ENCODE results near the gene VSX2.

The VSX2 gene

DNA sequence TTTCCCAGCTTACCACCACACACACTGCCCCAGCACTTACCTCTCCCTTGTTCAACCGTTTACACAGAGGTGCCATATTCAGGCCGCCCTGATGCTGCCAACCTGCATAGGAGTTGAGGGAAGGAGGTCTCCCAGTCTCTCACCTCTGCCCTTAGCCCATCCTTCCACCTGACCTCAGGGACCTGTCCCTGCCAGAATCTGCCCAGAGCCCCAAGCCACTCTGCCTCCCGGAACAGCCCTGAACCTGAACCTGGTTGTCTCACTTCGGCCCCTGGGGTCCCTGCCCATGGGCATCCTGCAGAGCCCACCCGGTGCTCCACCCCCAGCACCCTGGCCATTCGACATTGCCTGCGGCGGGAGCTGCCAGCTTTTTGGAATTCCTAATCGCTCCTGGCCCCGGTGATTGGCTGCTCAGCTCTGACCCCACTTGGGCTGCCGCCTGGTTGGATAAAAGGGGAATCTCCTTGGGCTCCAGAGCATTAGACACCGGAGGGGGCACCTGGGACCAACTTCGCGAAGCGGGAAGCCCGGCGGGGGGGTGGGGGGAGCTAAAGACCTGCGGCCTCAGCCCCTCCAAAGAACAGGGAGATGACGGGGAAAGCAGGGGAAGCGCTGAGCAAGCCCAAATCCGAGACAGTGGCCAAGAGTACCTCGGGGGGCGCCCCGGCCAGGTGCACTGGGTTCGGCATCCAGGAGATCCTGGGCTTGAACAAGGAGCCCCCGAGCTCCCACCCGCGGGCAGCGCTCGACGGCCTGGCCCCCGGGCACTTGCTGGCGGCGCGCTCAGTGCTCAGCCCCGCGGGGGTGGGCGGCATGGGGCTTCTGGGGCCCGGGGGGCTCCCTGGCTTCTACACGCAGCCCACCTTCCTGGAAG is at the start of gene VSX2:
TSS of gene VSX2 (plus strand) at position 476 of the 874 bp plus-strand sequence. CDS start at position 589, 113 bp downstream.
- H3K9me3 Mint-ChIP-seq, result no peaks in the 10 kb centered on the region
- H3K4me3 Mint-ChIP-seq, result peak within 1 kb of the TSS; percentile 59
- H3K4me1 Mint-ChIP-seq, result peaks cover 26% of the 10 kb centered on the region
- ATAC-seq (no peak), DNase-seq (ENCODE audit: low spot score in 2 of 2) (no peak)
- no peaks in the 10 kb centered on the region for H3K36me3 Mint-ChIP-seq
- H3K27ac Mint-ChIP-seq, result no peak within 1 kb of the TSS

DNA sequence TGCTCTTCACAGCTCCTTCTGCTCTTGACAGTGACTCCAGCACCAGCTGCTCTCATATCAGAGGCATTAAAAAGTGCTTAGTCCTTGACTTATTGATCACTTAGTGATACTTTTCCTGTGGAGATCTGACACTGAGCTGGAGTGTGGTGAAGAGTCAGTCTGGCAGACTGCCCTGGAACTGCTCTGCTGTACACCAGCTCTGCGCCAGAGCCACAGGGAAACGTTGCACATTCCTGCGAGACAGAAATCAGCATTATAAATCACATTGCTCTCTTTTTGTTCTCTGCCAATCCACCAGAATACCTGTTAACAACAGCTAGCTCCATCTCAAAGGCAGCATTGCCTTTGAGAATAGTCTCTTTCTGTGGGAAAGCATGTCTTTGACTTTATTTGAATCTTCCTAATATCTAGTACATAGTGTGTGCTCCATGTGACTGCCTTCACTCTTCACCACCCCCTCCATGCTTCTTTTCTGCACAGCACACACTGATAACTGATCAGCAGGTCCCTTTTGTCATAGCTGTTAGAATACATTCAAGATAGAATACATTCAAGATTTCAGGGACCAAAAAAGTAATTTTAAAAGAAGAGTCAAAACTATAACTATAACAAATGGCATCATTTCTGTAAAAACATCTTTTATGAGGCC is 48.2 kb upstream of the VSX2 start:
- no peak for ATAC-seq
- Mint-ChIP-seq H3K27ac (no peak overlapping the region), H3K9me3 (no peaks in the 10 kb centered on the region), H3K36me3 (peaks cover 10% of the 10 kb centered on the region), H3K4me3 (no peak overlapping the region), H3K4me1 (no peaks in the 10 kb centered on the region)
- DNase-seq (ENCODE audit: low spot score in 2 of 2), result no peak

DNA sequence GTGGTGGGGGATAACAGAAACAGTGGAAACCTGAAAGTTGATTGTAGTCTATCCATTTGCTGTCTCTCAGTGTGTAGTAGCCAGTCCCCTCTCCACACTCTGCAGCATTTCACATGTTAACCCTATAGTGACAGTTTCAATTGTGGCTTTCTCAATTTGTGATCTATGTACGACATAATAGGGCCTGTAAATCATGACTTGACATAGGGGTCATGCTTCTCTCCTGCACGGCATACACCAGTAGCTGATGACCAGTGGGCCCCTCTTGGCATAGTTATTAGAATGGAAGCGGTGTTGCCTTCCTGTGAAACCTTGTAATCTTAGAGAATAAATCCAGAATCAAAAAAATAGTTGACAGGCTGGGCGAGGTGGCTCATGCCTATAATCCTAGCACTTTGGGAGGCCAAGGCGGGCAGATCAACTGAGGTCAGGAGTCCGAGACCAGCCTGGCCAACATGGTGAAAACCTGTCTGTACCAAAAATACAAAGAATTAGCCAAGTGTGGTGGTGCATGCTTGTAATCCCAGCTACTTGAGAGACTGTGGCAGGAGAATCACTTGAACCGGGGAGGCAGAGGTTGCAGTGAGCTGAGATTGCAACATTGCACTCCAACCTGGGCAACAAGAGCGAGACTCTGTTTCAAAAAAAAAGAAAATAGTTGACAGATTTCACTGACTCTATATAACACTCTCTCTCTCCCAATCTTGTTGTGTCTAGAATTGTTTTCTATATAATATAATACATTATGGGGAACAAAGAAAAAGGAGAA is 44.6 kb upstream of the VSX2 start:
- H3K4me3 Mint-ChIP-seq, result no peak overlapping the region
- DNase-seq (ENCODE audit: low spot score in 2 of 2), result no peak
- H3K27ac Mint-ChIP-seq, result no peak overlapping the region
- no peaks in the 10 kb centered on the region for H3K4me1 Mint-ChIP-seq
- no peaks in the 10 kb centered on the region for H3K9me3 Mint-ChIP-seq
- no peak for ATAC-seq
- peaks cover 18% of the 10 kb centered on the region for H3K36me3 Mint-ChIP-seq

DNA sequence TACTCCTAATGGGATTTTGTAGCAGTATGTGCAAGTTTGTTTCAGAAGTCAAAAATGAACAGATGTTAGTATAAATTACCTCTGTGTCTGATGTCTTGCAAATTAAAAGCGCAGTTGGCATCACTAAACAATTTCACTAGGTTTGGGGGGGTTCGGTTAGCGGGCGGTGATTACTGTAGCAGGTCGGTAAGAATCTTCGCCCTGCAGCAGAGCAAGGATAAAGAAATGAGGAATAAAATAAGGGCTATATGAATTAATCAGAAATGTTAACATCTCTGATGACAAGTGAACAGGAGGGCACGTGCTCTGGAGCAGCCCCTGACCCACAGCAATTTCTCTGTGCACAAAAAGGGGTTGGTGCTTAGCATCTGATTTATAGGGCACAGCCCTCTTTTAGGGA is 43.6 kb upstream of the VSX2 start:
- Mint-ChIP-seq H3K27ac (no peak overlapping the region), H3K4me1 (no peaks in the 10 kb centered on the region), H3K4me3 (no peak overlapping the region), H3K36me3 (peaks cover 22% of the 10 kb centered on the region), H3K9me3 (no peaks in the 10 kb centered on the region)
- DNase-seq (ENCODE audit: low spot score in 2 of 2) (no peak), ATAC-seq (no peak)

DNA sequence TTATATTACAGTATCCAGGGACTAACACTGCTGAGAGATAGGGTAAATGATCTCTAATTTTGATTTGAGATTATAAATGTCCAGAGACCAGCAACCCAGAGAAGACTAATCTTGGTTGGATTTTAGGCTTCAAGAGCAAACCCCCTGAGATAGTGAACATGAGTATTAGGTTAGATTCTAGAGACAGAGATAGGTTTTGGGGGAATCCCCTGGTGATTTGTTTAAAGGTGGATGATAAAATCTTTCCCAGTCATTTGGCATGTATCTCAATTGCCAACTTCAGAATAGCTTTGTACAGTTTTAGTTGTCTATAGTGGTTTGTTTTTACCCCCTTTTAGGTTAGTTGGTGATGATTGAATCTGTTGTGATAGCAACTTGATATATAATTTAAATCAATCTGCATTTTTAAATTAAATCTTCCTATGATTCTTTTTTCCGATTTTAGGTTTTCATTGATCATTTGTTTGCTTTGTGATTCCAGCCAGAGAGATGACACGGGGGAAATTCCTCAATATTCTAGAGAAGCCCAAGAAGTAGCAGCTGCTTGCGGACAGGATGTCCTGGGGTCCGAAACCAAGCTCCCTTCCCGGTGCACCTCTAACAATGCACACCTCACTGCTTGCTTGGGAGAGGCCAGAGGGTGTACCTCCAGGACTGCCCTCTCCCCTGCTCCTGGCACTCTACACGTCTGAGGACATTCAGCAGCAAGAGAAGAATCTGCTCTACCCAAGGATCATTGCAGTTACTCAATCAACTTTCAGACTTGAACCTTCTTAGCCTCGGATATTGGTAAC is 40.6 kb upstream of the VSX2 start:
- DNase-seq (ENCODE audit: low spot score in 2 of 2), result no peak
- peaks cover 25% of the 10 kb centered on the region for H3K36me3 Mint-ChIP-seq
- ATAC-seq, result no peak
- no peaks in the 10 kb centered on the region for H3K4me1 Mint-ChIP-seq
- H3K4me3 Mint-ChIP-seq, result no peak overlapping the region
- no peaks in the 10 kb centered on the region for H3K9me3 Mint-ChIP-seq
- no peak overlapping the region for H3K27ac Mint-ChIP-seq

DNA sequence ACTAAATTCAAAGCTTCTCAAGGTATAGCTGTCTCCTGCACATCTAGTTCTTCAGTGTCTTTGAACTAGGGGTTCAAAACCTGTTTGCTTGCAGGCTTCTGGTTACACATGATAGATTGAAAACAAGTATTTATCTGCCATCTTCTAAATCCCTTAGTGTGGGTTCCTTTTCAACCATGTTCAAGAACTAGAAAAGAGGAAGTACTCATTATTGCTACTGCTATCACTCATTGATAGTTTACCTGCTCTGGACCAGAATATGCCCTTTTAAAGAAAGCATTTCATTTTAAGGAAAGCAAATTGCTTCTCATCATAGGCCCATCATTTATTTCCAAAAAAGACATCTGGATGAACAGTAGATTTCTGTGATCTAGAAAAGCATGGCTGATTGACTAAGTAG is 37.1 kb upstream of the VSX2 start:
- H3K9me3 Mint-ChIP-seq, result no peaks in the 10 kb centered on the region
- DNase-seq (ENCODE audit: low spot score in 2 of 2), result no peak
- no peaks in the 10 kb centered on the region for H3K4me1 Mint-ChIP-seq
- no peak overlapping the region for H3K4me3 Mint-ChIP-seq
- peaks cover 25% of the 10 kb centered on the region for H3K36me3 Mint-ChIP-seq
- H3K27ac Mint-ChIP-seq, result no peak overlapping the region
- ATAC-seq, result no peak

DNA sequence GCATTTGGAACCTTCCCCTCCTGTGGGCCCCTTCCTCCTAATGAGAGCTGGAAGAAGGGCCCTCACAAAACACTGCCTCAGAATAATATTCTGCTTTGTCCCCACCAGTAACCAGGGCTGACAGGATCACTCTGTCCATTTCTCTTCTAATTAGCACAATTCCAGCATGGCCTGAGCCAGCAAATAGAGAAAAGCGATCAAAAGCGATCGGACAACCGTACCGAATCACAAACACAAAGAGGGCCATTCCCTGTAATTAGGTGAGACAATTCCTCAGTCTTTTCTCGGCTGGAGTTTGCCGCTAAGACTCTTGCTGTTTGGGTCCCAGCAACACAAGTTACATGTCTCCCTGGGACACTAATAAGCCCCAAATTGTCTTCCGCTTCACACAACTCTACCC is 35.6 kb upstream of the VSX2 start:
- Mint-ChIP-seq H3K4me1 (no peaks in the 10 kb centered on the region), H3K27ac (no peak overlapping the region), H3K36me3 (peaks cover 25% of the 10 kb centered on the region), H3K4me3 (no peak overlapping the region), H3K9me3 (no peaks in the 10 kb centered on the region)
- ATAC-seq (no peak), DNase-seq (ENCODE audit: low spot score in 2 of 2) (no peak)

DNA sequence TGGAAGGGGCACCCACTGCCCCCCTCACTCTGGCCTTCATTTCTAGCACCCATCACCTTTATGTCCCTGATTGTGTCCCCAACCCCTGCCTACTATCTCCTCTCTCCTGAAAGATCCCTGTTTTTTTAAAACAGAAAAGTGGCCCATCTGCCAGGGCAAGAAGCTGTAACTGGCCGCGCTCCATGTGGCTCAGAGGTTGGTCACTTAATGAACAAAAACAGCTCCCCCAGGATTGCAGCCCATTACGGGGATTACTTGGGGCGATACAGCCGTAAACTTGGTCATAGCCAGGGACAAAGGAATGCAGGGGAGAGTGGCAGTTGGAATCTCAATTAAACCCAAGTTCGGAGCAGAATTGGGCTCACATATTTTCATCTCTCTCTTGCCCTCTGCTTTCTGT is 34.8 kb upstream of the VSX2 start:
- H3K4me3 Mint-ChIP-seq, result no peak overlapping the region
- peaks cover 16% of the 10 kb centered on the region for H3K36me3 Mint-ChIP-seq
- ATAC-seq (no peak), DNase-seq (ENCODE audit: low spot score in 2 of 2) (no peak)
- H3K27ac Mint-ChIP-seq, result no peak overlapping the region
- no peaks in the 10 kb centered on the region for H3K4me1 Mint-ChIP-seq
- H3K9me3 Mint-ChIP-seq, result no peaks in the 10 kb centered on the region

DNA sequence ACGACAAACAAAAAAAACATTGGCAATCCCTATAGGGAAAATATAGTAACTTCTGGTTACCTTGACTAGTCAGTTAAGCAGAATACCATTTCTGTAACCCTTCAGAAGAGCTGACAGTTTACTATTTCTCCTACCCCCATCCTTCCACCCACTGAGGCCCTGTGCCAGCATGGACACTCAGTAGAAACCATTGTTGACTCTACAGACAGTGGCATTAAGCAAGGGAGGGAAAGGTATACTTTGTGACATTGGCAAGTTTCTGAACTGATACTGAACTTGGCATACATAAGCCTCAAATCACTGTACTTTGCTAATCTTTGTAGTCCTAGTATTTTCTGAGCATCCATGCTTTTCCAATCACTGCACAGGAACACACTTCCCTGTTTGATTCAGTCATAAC is 33.4 kb upstream of the VSX2 start:
- Mint-ChIP-seq H3K4me3 (no peak overlapping the region), H3K36me3 (peaks cover 9% of the 10 kb centered on the region), H3K9me3 (no peaks in the 10 kb centered on the region), H3K27ac (no peak overlapping the region), H3K4me1 (no peaks in the 10 kb centered on the region)
- ATAC-seq, result no peak
- no peak for DNase-seq (ENCODE audit: low spot score in 2 of 2)

DNA sequence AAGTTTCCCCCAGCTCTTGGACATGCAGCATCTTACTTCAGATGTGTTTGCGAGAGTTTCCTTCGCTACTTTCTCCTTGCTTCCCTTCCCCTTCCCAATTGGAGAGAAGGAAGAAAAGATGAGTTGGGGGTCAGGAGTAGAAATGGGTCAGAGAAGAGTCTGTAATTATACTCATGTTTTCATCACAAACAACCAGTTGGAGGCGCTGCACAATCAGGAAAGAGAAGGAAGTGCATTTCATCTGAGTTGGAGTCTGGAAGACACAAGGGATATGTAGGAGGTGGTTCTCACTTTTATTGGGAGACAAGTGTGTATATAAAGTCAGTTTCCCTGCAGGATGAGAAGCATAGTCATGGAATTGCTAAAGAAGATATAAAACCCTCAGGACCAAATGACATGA is 31.3 kb upstream of the VSX2 start:
- no peak overlapping the region for H3K4me3 Mint-ChIP-seq
- ATAC-seq (no peak), DNase-seq (ENCODE audit: low spot score in 2 of 2) (no peak)
- no peaks in the 10 kb centered on the region for H3K9me3 Mint-ChIP-seq
- H3K36me3 Mint-ChIP-seq, result peaks cover 3% of the 10 kb centered on the region
- no peaks in the 10 kb centered on the region for H3K4me1 Mint-ChIP-seq
- no peak overlapping the region for H3K27ac Mint-ChIP-seq

DNA sequence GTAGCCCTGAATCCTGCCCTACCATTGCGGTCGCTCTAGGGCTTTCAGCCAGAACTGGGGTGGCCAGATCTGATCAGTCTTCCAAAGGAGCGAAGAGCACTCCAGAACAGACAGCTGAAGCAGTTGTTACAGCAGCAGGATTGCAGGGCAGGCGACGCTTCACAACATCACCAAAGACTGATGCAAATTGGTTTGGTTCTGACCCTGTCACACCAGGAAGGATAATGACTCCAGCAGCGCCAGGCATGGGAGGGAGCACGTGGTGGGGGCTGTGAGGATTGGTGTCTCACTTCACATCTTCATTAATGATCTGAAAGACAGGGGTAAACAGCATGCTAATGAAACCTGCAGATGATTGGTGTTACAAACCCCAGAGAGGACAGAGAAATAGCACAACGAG is 30.6 kb upstream of the VSX2 start:
- H3K36me3 Mint-ChIP-seq, result no peaks in the 10 kb centered on the region
- no peaks in the 10 kb centered on the region for H3K9me3 Mint-ChIP-seq
- H3K4me1 Mint-ChIP-seq, result no peaks in the 10 kb centered on the region
- ATAC-seq (no peak), DNase-seq (ENCODE audit: low spot score in 2 of 2) (no peak)
- H3K4me3 Mint-ChIP-seq, result no peak overlapping the region
- H3K27ac Mint-ChIP-seq, result no peak overlapping the region

DNA sequence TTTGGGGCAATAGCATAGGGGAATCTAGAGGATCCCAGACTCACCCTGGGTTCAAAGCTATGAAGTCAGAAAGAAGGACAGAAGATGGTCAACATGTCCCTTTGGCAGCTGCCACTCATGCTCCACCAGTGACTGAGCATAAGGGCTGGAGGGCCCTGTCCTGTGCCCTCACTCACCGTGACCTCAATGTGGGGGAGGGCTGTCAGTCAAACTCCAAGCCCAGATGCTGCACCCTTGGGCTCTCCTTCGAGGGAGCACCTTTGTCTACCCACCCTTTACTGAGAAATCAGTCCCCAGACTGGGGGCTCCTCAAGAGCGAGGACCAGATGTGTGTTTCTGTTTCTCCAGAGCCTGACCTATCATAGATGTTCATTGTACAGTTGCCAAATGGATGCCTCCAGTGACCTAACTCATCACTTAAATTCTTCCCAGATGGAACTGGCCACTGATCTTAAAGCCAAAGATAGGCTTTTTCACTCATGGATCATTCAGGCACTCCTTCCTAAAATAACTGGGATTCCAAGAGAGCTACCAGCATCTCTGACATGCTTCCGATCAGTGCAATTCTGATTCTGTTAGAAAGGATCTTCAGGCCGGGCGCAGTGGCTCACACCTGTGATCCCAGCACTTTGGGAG is 27.2 kb upstream of the VSX2 start:
- Mint-ChIP-seq H3K36me3 (no peaks in the 10 kb centered on the region), H3K27ac (no peak overlapping the region), H3K4me3 (no peak overlapping the region), H3K4me1 (no peaks in the 10 kb centered on the region), H3K9me3 (no peaks in the 10 kb centered on the region)
- ATAC-seq, result no peak
- no peak for DNase-seq (ENCODE audit: low spot score in 2 of 2)

DNA sequence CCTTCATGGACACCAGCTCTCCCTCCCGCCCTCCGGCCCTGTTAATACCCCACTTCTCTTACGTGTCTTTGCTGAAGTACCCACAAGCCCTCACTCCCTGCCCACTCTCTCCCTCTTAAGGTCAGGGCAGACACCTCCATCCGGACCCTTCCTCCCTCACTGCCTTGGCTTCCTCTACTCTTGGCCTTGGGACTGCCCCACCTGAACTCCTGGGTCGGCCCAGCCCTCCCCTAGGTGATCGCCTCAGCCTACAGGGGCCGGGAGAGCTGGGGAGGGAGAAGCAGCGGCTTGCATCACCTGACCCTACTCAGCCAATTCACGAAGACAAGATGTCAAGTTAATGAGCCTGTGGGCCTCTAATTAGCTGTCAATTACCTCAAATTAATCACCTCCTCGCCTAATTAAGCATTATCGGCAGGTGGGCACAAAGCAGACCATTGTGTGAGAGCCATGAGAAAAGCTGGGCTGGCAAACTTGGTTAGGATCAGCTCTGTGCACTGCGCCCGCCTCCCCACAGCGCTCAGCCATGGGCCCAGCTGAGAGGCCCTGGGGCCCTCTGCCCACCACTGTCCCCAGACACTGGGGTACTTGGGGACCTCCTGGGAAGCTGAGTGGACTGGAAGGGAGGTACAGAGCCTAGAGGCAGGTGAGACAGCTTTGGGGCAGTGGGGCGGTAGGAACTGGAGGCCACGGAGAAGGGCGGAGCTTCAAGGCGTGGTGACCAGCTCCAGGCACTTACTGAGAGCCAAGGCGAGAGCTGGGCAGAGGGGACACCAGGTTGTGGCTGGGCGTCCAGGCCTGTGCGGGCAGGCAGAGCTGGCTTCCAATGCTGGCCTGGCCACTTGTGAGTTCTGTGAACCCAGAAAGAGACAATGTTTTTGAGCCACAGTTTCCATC is 25.1 kb upstream of the VSX2 start:
- Mint-ChIP-seq H3K36me3 (no peaks in the 10 kb centered on the region), H3K27ac (no peak overlapping the region), H3K9me3 (no peaks in the 10 kb centered on the region), H3K4me3 (no peak overlapping the region), H3K4me1 (no peaks in the 10 kb centered on the region)
- DNase-seq (ENCODE audit: low spot score in 2 of 2), result no peak
- ATAC-seq, result no peak

DNA sequence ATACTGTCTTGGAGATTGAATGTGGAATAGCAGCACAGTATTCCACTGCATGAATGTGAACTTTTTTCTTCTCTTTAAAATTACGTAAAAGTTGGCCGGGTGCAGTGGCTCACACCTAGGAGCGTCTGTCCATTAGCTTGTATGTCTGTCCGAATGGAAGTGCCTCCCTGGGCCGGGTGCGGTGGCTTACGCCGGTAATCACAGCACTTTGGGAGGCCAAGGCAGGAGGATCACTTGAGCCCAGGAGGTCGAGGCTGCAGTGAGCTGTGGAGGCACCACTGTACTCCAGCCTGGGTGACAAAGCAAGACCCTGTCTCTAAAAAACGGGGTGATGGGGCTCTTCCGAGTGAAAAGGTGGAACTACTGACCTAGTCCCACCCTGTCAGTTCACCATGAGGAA is 22.6 kb upstream of the VSX2 start:
- H3K9me3 Mint-ChIP-seq, result no peaks in the 10 kb centered on the region
- no peak overlapping the region for H3K27ac Mint-ChIP-seq
- H3K4me1 Mint-ChIP-seq, result no peaks in the 10 kb centered on the region
- no peaks in the 10 kb centered on the region for H3K36me3 Mint-ChIP-seq
- H3K4me3 Mint-ChIP-seq, result no peak overlapping the region
- DNase-seq (ENCODE audit: low spot score in 2 of 2) (no peak), ATAC-seq (no peak)

All from stimulated activated effector memory CD8-positive, alpha-beta T cell treated with anti-CD3 and anti-CD28 coated beads, Interleukin-12 subunit alpha, Interleukin-12 subunit beta, amount 100 ng/mL, for 72 hours (primary cell).